C4-2B (cell line): ENCODE measurements around the gene RNU6-9.

Experiments used
- CTCF ChIP-seq: fragments of 450-650 bp; conservative IDR thresholded peaks from 2 replicates; pipeline ENCODE4 v1.5.1; 2017; ENCODE audit warnings: mild to moderate bottlenecking
- ZFX ChIP-seq: fragments of 450-650 bp; IDR thresholded peaks from 2 replicates; pipeline ENCODE4 v1.6.1; 2017

- TF ChIP-seq CTCF (no peak), ZFX (no peak)
Observed at GRCh38 chr19:896434-896833, 3.1 kb downstream of the RNU6-9 start.
